PFSK-1 (cell line): Measurements from ENCODE around the gene ACOT12.

Experiments
- FOXP2 ChIP-seq: optimal IDR thresholded peaks from 2 replicates; pipeline ENCODE3; 2011; ENCODE audit warnings: borderline replicate concordance, control low read depth, inconsistent platforms; ENCODE audit not compliant: insufficient read depth; ENCODE audit errors: extremely low read length, extremely low read depth
- POLR2AphosphoS5 ChIP-seq: IDR thresholded peaks from 2 replicates; pipeline ENCODE4 v1.6.1; 2012; ENCODE audit warnings: low read depth, mild to moderate bottlenecking, control low read depth, low read length, moderate library complexity
- REST ChIP-seq, 2 experiments: IDR thresholded peaks; 2 replicates each; pipeline versions ENCODE4 v1.6.1 to v1.8.0; 2011 to 2012; ENCODE audit warnings: low read depth in 2 of 2, low read length in 2 of 2, control low read depth in 1 of 2, inconsistent platforms in 1 of 2, mild to moderate bottlenecking in 1 of 2, moderate library complexity in 1 of 2; ENCODE audit not compliant: insufficient read depth in 1 of 2
- SIN3A ChIP-seq: IDR thresholded peaks from 2 replicates; pipeline ENCODE4 v1.6.1; 2012; ENCODE audit warnings: mild to moderate bottlenecking, low read length, moderate library complexity, borderline replicate concordance; ENCODE audit not compliant: insufficient read depth
- TAF1 ChIP-seq: IDR thresholded peaks from 2 replicates; pipeline ENCODE4 v1.6.1; 2012; ENCODE audit warnings: low read length, control low read depth, borderline replicate concordance; ENCODE audit not compliant: insufficient read depth

GRCh38 chr5:81361600-81361999, 32.3 kb downstream of the ACOT12 start:
- TF ChIP-seq POLR2AphosphoS5 = no peak
- TF ChIP-seq SIN3A = no peak
- no peak for TF ChIP-seq FOXP2
- TF ChIP-seq TAF1 = no peak
- no peak for TF ChIP-seq REST (IDR thresholded peaks at IDR 0.05; ENCODE audit: insufficient read depth in 1 of 2, low read depth in 2 of 2, low read length in 2 of 2)
